ENCODE data around the gene KCNQ5.

KCNQ5 gene

DNA sequence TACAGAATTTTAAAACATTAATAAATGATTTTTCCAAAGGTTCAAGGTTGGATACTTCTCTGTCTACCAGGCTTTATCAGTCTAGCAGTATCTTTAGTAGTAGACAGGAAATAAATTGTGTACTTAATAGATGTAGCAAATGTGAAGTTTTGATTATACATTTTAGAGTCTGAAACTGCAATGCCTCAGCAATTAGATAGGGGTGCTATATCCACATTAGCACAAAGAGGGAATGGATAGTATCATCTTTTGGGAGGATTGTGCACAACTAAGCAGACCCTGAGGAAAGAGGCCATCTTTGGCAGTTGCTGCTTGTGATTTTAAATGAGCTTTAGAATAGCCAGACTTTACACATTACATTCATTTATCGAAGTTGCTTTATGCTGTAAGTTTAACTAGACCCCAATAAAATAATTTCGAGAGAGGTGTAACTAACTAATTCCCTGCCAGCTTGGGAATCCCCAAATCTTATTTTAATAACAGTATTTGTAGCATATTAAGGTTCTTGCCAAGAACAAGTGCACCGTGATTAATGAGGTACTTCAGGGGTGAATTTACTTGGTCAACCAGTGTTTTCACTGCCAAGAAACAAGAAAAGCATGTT lies 2.8 kb downstream of the KCNQ5 start:
- Histone ChIP-seq H3K27ac (no peak overlapping the region), H3K9ac (no peak overlapping the region), H2AFZ (no peak overlapping the region), H3K4me1 (peaks cover 4% of the 10 kb centered on the region), H3K79me2 (no peaks in the 10 kb centered on the region), H3K27me3 (ENCODE audit: control insufficient read depth, insufficient read depth, low read length) (peaks cover 3% of the 10 kb centered on the region), H3K36me3 (ENCODE audit: control insufficient read depth, insufficient read depth, low read length) (no peaks in the 10 kb centered on the region), H3K9me3 (ENCODE audit: control insufficient read depth, low read length) (no peaks in the 10 kb centered on the region), H3K4me3 (ENCODE audit: low read depth, low read length) (no peak overlapping the region), H3K4me2 (ENCODE audit: low read length) (no peak overlapping the region)
- TF ChIP-seq, protein P1, sequence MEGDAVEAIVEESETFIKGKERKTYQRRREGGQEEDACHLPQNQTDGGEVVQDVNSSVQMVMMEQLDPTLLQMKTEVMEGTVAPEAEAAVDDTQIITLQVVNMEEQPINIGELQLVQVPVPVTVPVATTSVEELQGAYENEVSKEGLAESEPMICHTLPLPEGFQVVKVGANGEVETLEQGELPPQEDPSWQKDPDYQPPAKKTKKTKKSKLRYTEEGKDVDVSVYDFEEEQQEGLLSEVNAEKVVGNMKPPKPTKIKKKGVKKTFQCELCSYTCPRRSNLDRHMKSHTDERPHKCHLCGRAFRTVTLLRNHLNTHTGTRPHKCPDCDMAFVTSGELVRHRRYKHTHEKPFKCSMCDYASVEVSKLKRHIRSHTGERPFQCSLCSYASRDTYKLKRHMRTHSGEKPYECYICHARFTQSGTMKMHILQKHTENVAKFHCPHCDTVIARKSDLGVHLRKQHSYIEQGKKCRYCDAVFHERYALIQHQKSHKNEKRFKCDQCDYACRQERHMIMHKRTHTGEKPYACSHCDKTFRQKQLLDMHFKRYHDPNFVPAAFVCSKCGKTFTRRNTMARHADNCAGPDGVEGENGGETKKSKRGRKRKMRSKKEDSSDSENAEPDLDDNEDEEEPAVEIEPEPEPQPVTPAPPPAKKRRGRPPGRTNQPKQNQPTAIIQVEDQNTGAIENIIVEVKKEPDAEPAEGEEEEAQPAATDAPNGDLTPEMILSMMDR (IDR thresholded peaks at IDR 0.05): peak; percentile 50

DNA sequence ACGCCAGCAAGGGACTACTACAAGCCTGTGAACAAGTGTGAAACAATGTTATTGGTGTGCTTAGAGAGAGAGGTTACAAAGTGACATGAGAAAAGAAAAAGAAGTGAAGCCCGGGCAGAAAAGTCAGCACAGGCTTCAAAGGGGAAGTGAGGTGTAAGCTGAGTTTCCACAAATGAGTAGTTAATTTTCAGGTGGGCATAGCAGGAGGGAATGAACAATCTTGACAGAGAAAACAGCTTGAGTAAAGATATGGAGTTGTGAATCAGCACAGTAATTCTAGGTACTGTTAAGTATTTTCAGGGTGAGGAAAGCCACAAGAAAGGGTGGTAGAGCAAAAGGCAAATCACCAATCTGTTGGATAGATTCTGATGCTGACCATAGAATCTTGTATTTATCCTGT lies 4.3 kb downstream of the KCNQ5 start:
- H3K36me3 ChIP-seq (ENCODE audit: control insufficient read depth, insufficient read depth, low read length): no peaks in the 10 kb centered on the region
- no peaks in the 10 kb centered on the region for H3K79me2 ChIP-seq
- no peak overlapping the region for H3K9ac ChIP-seq
- H2AFZ ChIP-seq: no peak overlapping the region
- no peak overlapping the region for H3K4me3 ChIP-seq (ENCODE audit: low read depth, low read length)
- H3K27ac ChIP-seq: no peak overlapping the region
- no peak overlapping the region for H3K4me2 ChIP-seq (ENCODE audit: low read length)
- H3K4me1 ChIP-seq: peaks cover 4% of the 10 kb centered on the region
- no peaks in the 10 kb centered on the region for H3K9me3 ChIP-seq (ENCODE audit: control insufficient read depth, low read length)
- TF ChIP-seq, protein P1 (IDR thresholded peaks at IDR 0.05): no peak
- H3K27me3 ChIP-seq (ENCODE audit: control insufficient read depth, insufficient read depth, low read length): peaks cover 3% of the 10 kb centered on the region

DNA sequence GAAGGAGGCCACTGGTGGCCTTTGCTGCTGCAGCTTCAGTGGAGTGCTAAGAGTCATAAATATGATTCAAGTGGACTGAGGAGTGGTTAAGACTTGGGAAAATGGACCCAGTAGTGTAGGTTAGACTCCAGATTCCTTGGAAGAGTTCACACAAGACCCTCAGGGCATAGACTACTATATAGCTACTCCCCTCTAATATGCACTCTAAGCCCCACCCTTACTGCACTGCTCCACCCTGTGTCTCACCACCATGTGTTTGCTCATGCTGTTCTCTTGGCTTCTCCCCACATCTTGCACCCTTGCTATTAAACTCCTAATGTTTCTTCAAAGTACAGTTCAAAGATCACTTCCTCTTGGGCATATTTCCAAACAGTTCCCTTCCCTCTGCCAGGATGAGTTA lies 5.7 kb downstream of the KCNQ5 start:
- Histone ChIP-seq H2AFZ (no peak overlapping the region), H3K27ac (no peak overlapping the region), H3K4me2 (ENCODE audit: low read length) (no peak overlapping the region), H3K9me3 (ENCODE audit: control insufficient read depth, low read length) (no peaks in the 10 kb centered on the region), H3K4me3 (ENCODE audit: low read depth, low read length) (no peak overlapping the region), H3K36me3 (ENCODE audit: control insufficient read depth, insufficient read depth, low read length) (no peaks in the 10 kb centered on the region), H3K27me3 (ENCODE audit: control insufficient read depth, insufficient read depth, low read length) (no peaks in the 10 kb centered on the region), H3K4me1 (peaks cover 2% of the 10 kb centered on the region), H3K79me2 (no peaks in the 10 kb centered on the region), H3K9ac (no peak overlapping the region)
- TF ChIP-seq, protein P1 (IDR thresholded peaks at IDR 0.05): no peak

DNA sequence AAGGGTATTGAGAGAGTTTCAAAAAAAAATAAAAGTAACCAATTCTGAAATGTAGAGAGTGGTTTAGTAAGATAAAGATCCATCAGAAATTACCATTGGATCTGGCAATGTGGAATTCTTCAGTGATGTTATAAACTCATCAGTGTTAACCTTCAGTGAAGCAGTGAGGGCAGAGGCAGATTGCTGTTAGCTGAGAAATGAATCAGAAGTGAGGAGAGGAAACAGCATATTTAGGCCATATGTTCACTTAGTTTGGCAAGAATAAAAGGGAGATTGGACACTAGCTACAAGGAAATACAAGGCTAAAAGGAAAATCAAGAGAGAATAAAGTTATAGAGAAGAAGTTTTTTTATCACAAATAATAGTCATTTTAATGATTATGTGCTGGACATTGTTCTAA lies 9.6 kb downstream of the KCNQ5 start:
- Histone ChIP-seq H3K36me3 (ENCODE audit: control insufficient read depth, insufficient read depth, low read length) (no peaks in the 10 kb centered on the region), H3K4me2 (ENCODE audit: low read length) (no peak overlapping the region), H3K27me3 (ENCODE audit: control insufficient read depth, insufficient read depth, low read length) (no peaks in the 10 kb centered on the region), H3K9ac (no peak overlapping the region), H2AFZ (no peak overlapping the region), H3K4me3 (ENCODE audit: low read depth, low read length) (no peak overlapping the region), H3K79me2 (no peaks in the 10 kb centered on the region), H3K9me3 (ENCODE audit: control insufficient read depth, low read length) (no peaks in the 10 kb centered on the region), H3K27ac (no peak overlapping the region), H3K4me1 (no peaks in the 10 kb centered on the region)
- TF ChIP-seq, protein P1 (IDR thresholded peaks at IDR 0.05): no peak

DNA sequence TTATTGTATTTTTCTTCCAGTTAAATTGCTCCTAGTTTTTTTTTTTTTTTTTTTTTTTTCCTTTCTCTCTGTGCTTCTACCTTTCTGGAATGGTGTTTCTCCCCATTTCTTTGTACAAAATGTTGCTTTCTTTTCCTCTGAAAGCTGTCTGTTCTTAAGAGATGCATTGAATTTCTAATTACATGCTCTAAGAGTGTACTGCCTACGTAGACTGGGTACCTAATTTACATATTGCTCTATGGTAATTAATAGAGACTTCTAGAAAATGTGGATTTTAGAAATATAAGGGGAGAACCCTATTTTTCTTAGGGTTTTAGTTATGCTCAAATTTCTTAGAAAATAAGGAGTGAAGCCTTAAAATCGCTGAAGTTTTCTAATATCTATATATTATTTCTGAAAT lies 13.8 kb downstream of the KCNQ5 start:
- Histone ChIP-seq H3K4me1 (no peaks in the 10 kb centered on the region), H3K36me3 (ENCODE audit: control insufficient read depth, insufficient read depth, low read length) (no peaks in the 10 kb centered on the region), H3K27me3 (ENCODE audit: control insufficient read depth, insufficient read depth, low read length) (no peaks in the 10 kb centered on the region), H3K9ac (no peak overlapping the region), H2AFZ (no peak overlapping the region), H3K27ac (no peak overlapping the region), H3K9me3 (ENCODE audit: control insufficient read depth, low read length) (no peaks in the 10 kb centered on the region), H3K4me2 (ENCODE audit: low read length) (no peak overlapping the region), H3K79me2 (no peaks in the 10 kb centered on the region), H3K4me3 (ENCODE audit: low read depth, low read length) (no peak overlapping the region)
- TF ChIP-seq, protein P1 (IDR thresholded peaks at IDR 0.05): no peak

Data from parathyroid adenoma (tissue), 2 donors.